ENCODE results near the gene L3MBTL1.

L3MBTL1 gene

GRCh38 chr20:43590036-43590391 lies 82.5 kb downstream of the L3MBTL1 start:
- DNase-seq (ENCODE audit: low read depth in 3 of 3): peak in 1 of 3 experiments; percentile 2

- DNase-seq (ENCODE audit: low read depth in 3 of 3): peak; percentile 79 to 88 (median 79)
Observed at GRCh38 chr20:43590392-43591303, 83.2 kb downstream of the L3MBTL1 start, which contains the start of gene IFT52. IFT52 (plus strand) TSS chr20:43590937; CDS start chr20:43594699, 3,762 bp downstream.
